Osteoblast (primary cell): Measurements from ENCODE around the gene EIF3L. TPM values are rescaled to one million over a fixed set of nuclear protein-coding genes. Genes with fewer than 3 reads are reported as not detected.

Source experiments
- DNase-seq: peaks from one replicate; pipeline ENCODE4 v3.0.0; 2011; ENCODE audit warnings: low spot score, mixed read lengths; ENCODE audit not compliant: insufficient read length; ENCODE audit errors: missing footprints
- H2AFZ ChIP-seq: 2 replicates; pipeline ENCODE4 v1.6.0; 2011; ENCODE audit warnings: mild to moderate bottlenecking, low read length
- H3K27ac ChIP-seq: 2 replicates; pipeline ENCODE4 v1.5.1; 2011; ENCODE audit warnings: mild to moderate bottlenecking, low read depth, low read length, moderate library complexity
- H3K27me3 ChIP-seq: 2 replicates; pipeline ENCODE4 v1.6.0; 2012; ENCODE audit warnings: mild to moderate bottlenecking, control low read depth, inconsistent platforms, low read length, moderate library complexity; ENCODE audit not compliant: insufficient read depth
- H3K36me3 ChIP-seq: 2 replicates; pipeline ENCODE4 v1.5.1; 2011; ENCODE audit warnings: mild to moderate bottlenecking, low read length, control low read depth, moderate library complexity; ENCODE audit not compliant: insufficient read depth
- H3K4me1 ChIP-seq: 2 replicates; pipeline ENCODE4 v1.5.1; 2011; ENCODE audit warnings: mild to moderate bottlenecking, low read length, control low read depth, moderate library complexity; ENCODE audit not compliant: insufficient read depth
- H3K4me2 ChIP-seq: 2 replicates; pipeline ENCODE4 v1.6.0; 2011; ENCODE audit warnings: mild to moderate bottlenecking, low read length; ENCODE audit not compliant: insufficient read depth
- H3K4me3 ChIP-seq: fragments of 200-600 bp; sonication (generic); 3 replicates; pipeline ENCODE4 v1.5.1; 2012; ENCODE audit warnings: mild to moderate bottlenecking, low read length, inconsistent platforms; ENCODE audit not compliant: insufficient read depth
- H3K79me2 ChIP-seq: 2 replicates; pipeline ENCODE4 v1.6.0; 2012; ENCODE audit warnings: mild to moderate bottlenecking, low read length, control low read depth, inconsistent platforms; ENCODE audit not compliant: insufficient read depth
- H3K9me3 ChIP-seq: 2 replicates; pipeline ENCODE4 v1.5.1; 2011; ENCODE audit warnings: low read depth, low read length, control low read depth
- H4K20me1 ChIP-seq: 2 replicates; pipeline ENCODE4 v1.6.0; 2012; ENCODE audit warnings: mild to moderate bottlenecking, low read length, control low read depth; ENCODE audit not compliant: insufficient read depth
- total RNA-seq: library from RNA; depleted of rRNA; stranded (reverse); fragments of >200 nt; gene quantifications from 2 replicates; pipeline ENCODE4 v1.2.3, GENCODE V29; 2012
- TF ChIP-seq, protein P1 (sequence below): IDR thresholded peaks from 2 replicates; pipeline ENCODE4 v1.5.1; 2011; ENCODE audit warnings: mild to moderate bottlenecking, low read depth, low read length, moderate library complexity; ENCODE audit errors: extremely low read depth

Gene EIF3L
- total RNA-seq, 1 donor = 280 TPM

DNA sequence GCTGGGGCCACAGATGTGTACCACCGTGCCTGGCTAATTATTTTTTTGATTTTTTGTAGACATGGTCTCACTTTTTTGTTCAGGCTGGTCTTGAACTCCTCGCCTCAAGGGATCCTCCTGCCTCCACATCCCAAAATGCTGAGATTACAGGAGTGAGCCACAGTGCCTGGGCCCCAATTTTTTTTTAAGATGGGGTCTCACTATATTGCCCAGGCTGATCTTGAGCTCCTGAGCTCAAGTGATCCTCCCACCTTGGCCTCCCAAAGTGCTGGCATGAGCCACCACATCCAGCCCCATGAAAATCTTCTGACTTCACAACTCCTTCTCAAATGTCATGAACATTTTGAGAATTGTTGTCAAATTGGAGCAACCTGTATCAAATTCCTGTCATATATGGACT, 2.8 kb upstream of the EIF3L start:
- H3K79me2 ChIP-seq = peaks cover 47% of the 10 kb centered on the region
- DNase-seq = no peak
- no peak overlapping the region for H2AFZ ChIP-seq
- H3K9me3 ChIP-seq = no peaks in the 10 kb centered on the region
- H3K27ac ChIP-seq = no peak overlapping the region
- no peak overlapping the region for H3K4me3 ChIP-seq
- no peak overlapping the region for H3K4me2 ChIP-seq
- peaks cover 16% of the 10 kb centered on the region for H4K20me1 ChIP-seq
- H3K4me1 ChIP-seq = peaks cover 21% of the 10 kb centered on the region
- H3K27me3 ChIP-seq = no peaks in the 10 kb centered on the region
- H3K36me3 ChIP-seq = peaks cover 10% of the 10 kb centered on the region
- TF ChIP-seq, protein P1, sequence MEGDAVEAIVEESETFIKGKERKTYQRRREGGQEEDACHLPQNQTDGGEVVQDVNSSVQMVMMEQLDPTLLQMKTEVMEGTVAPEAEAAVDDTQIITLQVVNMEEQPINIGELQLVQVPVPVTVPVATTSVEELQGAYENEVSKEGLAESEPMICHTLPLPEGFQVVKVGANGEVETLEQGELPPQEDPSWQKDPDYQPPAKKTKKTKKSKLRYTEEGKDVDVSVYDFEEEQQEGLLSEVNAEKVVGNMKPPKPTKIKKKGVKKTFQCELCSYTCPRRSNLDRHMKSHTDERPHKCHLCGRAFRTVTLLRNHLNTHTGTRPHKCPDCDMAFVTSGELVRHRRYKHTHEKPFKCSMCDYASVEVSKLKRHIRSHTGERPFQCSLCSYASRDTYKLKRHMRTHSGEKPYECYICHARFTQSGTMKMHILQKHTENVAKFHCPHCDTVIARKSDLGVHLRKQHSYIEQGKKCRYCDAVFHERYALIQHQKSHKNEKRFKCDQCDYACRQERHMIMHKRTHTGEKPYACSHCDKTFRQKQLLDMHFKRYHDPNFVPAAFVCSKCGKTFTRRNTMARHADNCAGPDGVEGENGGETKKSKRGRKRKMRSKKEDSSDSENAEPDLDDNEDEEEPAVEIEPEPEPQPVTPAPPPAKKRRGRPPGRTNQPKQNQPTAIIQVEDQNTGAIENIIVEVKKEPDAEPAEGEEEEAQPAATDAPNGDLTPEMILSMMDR = no peak

DNA sequence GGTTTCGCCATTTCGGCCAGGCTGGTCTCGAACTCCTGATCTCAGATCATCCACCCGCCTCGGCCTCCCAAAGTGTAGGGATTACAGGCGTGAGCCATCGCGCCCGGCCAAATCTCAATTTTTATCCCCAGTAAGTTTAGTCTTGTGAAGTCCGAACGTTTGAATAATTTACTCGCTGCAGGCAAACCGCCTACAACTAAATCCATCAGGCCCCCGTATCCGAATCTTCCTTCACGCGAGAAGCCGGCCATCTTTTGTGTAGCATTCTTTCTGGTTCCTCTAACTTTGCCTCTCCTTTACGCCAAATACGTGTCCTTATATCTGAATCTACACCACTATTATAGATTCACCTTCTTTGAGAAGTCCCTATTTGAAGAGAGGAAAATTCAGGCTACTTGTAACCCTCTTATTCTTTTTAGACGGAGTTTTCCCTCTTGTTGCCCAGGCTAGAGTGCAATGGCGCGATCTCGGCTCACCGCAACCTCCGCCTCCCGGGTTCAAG, 581 bp upstream of the EIF3L start:
- peak overlapping the region; percentile 98 for H3K4me2 ChIP-seq
- H3K79me2 ChIP-seq = peaks cover 44% of the 10 kb centered on the region
- no peaks in the 10 kb centered on the region for H3K27me3 ChIP-seq
- peak overlapping the region; percentile 71 for H3K27ac ChIP-seq
- TF ChIP-seq, protein P1 = no peak
- DNase-seq = peak; percentile 80
- H2AFZ ChIP-seq = peak overlapping the region; percentile 93
- H3K4me1 ChIP-seq = peaks cover 9% of the 10 kb centered on the region
- no peaks in the 10 kb centered on the region for H3K9me3 ChIP-seq
- H3K36me3 ChIP-seq = peaks cover 31% of the 10 kb centered on the region
- peaks cover 6% of the 10 kb centered on the region for H4K20me1 ChIP-seq
- peak overlapping the region; percentile 83 for H3K4me3 ChIP-seq

DNA sequence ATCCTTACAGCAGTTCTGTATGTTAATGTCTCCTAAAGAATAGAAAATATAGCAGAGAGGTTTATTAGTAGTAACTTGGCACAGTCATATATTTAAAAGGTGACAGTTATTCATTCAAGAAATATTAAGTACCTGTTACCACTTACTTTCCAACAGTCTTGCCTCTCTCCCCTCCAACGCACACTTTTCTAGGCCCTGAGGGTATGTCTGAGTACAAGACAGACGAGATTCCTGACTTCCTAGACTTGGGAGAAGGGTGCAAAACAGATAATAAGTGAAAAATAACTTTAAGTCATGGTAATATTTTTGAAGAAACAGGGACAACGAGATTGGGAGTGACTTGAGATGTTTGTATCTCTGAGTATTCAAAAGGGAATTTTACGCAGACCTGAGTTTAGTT, 1.6 kb downstream of the EIF3L start:
- peaks cover 15% of the 10 kb centered on the region for H4K20me1 ChIP-seq

DNA sequence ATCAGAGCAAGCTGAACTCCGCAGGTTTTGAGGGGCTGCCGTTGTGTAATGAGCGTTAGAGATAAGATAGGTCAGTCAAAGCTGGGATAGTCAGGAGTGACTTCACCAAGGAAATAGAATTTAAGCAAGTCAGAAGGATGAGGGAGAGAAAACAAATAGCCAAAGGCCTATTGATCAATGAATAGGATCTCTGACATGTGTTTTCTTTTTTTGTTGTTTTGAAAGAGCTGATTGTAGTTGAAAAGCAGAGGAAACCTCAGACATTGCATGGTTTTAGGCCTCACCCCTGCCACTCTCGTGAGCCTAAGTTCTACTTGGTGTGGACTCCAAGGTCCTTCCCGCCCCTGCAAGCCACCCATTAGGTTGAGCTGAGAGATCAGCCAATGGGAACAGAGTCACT, 3.2 kb downstream of the EIF3L start:
- Histone ChIP-seq H3K27me3 (no peaks in the 10 kb centered on the region), H3K9me3 (no peaks in the 10 kb centered on the region), H3K27ac (no peak overlapping the region), H4K20me1 (peaks cover 15% of the 10 kb centered on the region), H3K36me3 (peaks cover 54% of the 10 kb centered on the region), H3K4me1 (peaks cover 9% of the 10 kb centered on the region), H3K79me2 (peaks cover 63% of the 10 kb centered on the region), H2AFZ (no peak overlapping the region), H3K4me2 (no peak overlapping the region), H3K4me3 (no peak overlapping the region)
- peak; percentile 38 for DNase-seq
- TF ChIP-seq, protein P1 = no peak

More for the DNA sequence above, 1.6 kb downstream of the EIF3L start:
- no peaks in the 10 kb centered on the region for H3K27me3 ChIP-seq
- no peak for DNase-seq
- no peak overlapping the region for H3K4me3 ChIP-seq
- no peak overlapping the region for H3K27ac ChIP-seq
- H3K9me3 ChIP-seq = no peaks in the 10 kb centered on the region
- H3K79me2 ChIP-seq = peaks cover 63% of the 10 kb centered on the region
- TF ChIP-seq, protein P1 = no peak
- peaks cover 51% of the 10 kb centered on the region for H3K36me3 ChIP-seq
- H3K4me1 ChIP-seq = peaks cover 9% of the 10 kb centered on the region
- no peak overlapping the region for H3K4me2 ChIP-seq
- no peak overlapping the region for H2AFZ ChIP-seq
